Caco-2 (cell line): ENCODE data around the gene NUP210. TPM values are rescaled to one million over a fixed set of nuclear protein-coding genes. Genes with fewer than 3 reads are reported as not detected.

Experiments used
- BruUV-seq: library from RNA; stranded (reverse); fragments of 400-500 nt; replicated peaks from 2 replicates; lab custom pipeline; 2021; lab: Mats Ljungman, UMichigan
- CTCF ChIA-PET: fragments of 300-600 bp; sonication (Branson Sonifier 250); formaldehyde crosslinking; loops from one replicate; lab custom pipeline; 2022; ENCODE audit warnings: antibody characterized with exemption; lab: Charles Lee
- POLR2A ChIA-PET: fragments of 300-600 bp; sonication (Branson Sonifier 250); formaldehyde crosslinking; loops from one replicate; lab custom pipeline; 2022; ENCODE audit warnings: antibody characterized with exemption; lab: Charles Lee
- DNase-seq, 2 experiments: peaks; one replicate each; pipeline versions ENCODE4 v3.0.0 to v3.0.0-alpha.2; 2020 to 2022
- H3K27me3 ChIP-seq: replicated peaks from 2 replicates; pipeline ENCODE4 v1.6.0; 2011; ENCODE audit warnings: low read length; ENCODE audit not compliant: control insufficient read depth, insufficient read depth
- H3K36me3 ChIP-seq: 2 replicates; pipeline ENCODE4 v1.5.1; 2011; ENCODE audit warnings: low read length; ENCODE audit not compliant: control insufficient read depth, insufficient read depth
- H3K4me1 ChIP-seq: fragments of 250-450 bp; sonication (Bioruptor Pico); 2 replicates; pipeline ENCODE4 v1.5.1; 2020; ENCODE audit warnings: mild to moderate bottlenecking
- H3K4me3 ChIP-seq: 2 replicates; pipeline ENCODE4 v1.5.1; 2011; ENCODE audit warnings: low read depth, mild to moderate bottlenecking, control low read depth, low read length
- H3K9me3 ChIP-seq: fragments of 250-450 bp; sonication (Bioruptor Pico); 2 replicates; pipeline ENCODE4 v1.5.1; 2020; ENCODE audit warnings: mild to moderate bottlenecking, moderate library complexity
- H3K27ac Mint-ChIP-seq: one replicate; pipeline ENCODE4 v1.8.0; 2022; ENCODE audit warnings: mixed read lengths; ENCODE audit not compliant: unreplicated experiment
- H3K27me3 Mint-ChIP-seq: one replicate; pipeline ENCODE4 v1.8.0; 2022; ENCODE audit warnings: mixed read lengths; ENCODE audit not compliant: insufficient read depth, unreplicated experiment
- H3K36me3 Mint-ChIP-seq: one replicate; pipeline ENCODE4 v1.8.0; 2022; ENCODE audit warnings: mild to moderate bottlenecking, mixed read lengths; ENCODE audit not compliant: insufficient read depth, unreplicated experiment
- H3K4me1 Mint-ChIP-seq: one replicate; pipeline ENCODE4 v1.8.0; 2022; ENCODE audit warnings: low read depth, mixed read lengths; ENCODE audit not compliant: unreplicated experiment
- H3K4me3 Mint-ChIP-seq: one replicate; pipeline ENCODE4 v1.8.0; 2022; ENCODE audit warnings: mild to moderate bottlenecking, moderate library complexity, mixed read lengths; ENCODE audit not compliant: unreplicated experiment
- H3K9me3 Mint-ChIP-seq: one replicate; pipeline ENCODE4 v1.8.0; 2022; ENCODE audit warnings: mixed read lengths; ENCODE audit not compliant: unreplicated experiment
- intact Hi-C: fragments of 100-400 bp; cut with micrococcal nuclease; formaldehyde crosslinking; loops from one replicate; pipeline ENCODE4 v1.10.0; 2022; ENCODE audit not compliant: unreplicated experiment
- total RNA-seq: library from RNA; stranded (reverse); gene quantifications from 2 replicates; pipeline ENCODE4 v1.2.3, GENCODE V29; 2022
- TF ChIP-seq, protein P1 (sequence below), 2 experiments: fragments of 200-600 bp in 1 of 2; IDR thresholded peaks; 1 replicate in 1 of 2; 2 replicates in 1 of 2; pipeline versions ENCODE4 v1.5.1 to v1.8.0; 2011 to 2022; ENCODE audit warnings: antibody characterized with exemption in 1 of 2, control low read depth in 1 of 2, inconsistent platforms in 1 of 2, low read depth in 1 of 2, low read length in 1 of 2, mild to moderate bottlenecking in 1 of 2, moderate library complexity in 1 of 2; ENCODE audit not compliant: insufficient read depth in 1 of 2, severe bottlenecking in 1 of 2, unreplicated experiment in 1 of 2

Gene NUP210
- total RNA-seq, 1 experiment from 2014 or later = 63.7 TPM

DNA sequence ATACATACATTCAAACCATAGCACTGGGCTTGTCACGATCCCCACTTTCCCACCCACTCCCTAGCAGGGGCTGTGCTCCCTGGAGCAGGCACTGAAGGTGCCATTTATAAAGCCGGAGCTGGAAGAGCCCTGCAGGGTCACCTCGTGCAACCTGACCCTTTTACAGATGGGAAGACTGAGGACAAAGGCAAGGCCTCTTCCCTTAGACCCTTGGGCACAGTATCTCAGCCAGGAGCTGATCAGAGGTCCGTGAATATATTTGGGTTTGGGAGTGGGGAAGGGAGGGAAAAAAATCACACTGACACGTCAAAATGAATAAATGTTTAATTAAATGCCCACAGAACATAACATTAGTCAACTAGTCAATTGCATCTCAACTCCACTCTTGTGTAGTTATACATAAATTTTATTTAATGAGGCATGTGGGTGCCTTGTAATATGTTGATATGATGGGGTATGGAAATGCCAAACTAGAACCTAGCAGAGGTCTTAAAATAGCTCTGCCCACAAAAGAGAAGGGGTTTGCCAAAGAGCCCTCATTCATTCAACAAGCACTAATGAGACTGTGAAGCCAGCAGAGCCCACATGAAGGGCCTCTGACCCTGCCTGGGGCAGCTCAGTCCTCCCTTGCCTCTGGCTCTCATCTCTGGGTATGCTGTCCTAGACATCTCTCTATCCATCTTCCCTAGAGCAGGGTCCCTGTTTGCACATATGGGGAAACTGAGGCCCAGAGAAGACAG lies 119.4 kb downstream of the NUP210 start:
- H3K36me3 Mint-ChIP-seq = no peaks in the 10 kb centered on the region
- CTCF ChIA-PET = no interaction called here
- intact Hi-C loops = no loop called here

DNA sequence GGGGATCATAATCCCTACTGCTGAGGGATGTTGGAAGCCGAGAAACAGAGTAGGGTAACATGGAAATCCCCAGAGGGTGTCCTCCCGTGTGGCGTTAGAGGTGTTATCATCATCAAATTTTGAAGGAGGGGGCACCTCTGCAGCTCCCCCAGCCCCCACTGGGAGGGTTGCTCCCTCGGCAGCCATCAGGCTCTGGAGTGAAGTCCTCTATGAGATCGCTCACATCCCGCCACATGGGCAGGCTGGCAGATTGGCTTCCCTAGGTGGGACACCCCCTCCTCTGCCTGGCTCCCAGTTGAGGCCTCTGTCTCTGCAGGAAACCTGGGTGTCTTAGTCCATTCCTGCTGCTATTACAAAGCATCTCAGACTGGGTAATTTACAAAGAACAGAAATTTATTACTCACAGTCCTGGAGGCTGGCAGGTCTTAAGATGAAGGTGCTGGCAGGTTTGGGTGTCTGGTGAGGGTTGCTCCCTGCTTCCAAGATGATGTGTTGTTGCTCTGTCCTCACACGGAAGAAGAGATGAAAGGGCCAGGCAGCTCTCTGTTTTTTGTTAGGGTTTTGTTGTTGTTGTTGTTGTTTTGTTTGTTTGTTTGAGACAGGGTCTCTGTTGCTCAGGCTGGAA lies 120.5 kb downstream of the NUP210 start:
- Mint-ChIP-seq H3K36me3 (no peaks in the 10 kb centered on the region), H3K4me1 (no peaks in the 10 kb centered on the region), H3K9me3 (no peaks in the 10 kb centered on the region), H3K4me3 (no peak overlapping the region), H3K27me3 (no peaks in the 10 kb centered on the region), H3K27ac (no peak overlapping the region)
- no peak overlapping the region for H3K4me3 ChIP-seq
- POLR2A ChIA-PET = no interaction called here
- no peak for DNase-seq
- no TSS peak for BruUV-seq
- H3K4me1 ChIP-seq = peaks cover 6% of the 10 kb centered on the region; the same call in 1 of the 2 replicates
- H3K36me3 ChIP-seq = no peaks in the 10 kb centered on the region
- H3K9me3 ChIP-seq = no peaks in the 10 kb centered on the region
- H3K27me3 ChIP-seq = no peaks in the 10 kb centered on the region; the same call in 1 of the 2 replicates
- TF ChIP-seq, protein P1, sequence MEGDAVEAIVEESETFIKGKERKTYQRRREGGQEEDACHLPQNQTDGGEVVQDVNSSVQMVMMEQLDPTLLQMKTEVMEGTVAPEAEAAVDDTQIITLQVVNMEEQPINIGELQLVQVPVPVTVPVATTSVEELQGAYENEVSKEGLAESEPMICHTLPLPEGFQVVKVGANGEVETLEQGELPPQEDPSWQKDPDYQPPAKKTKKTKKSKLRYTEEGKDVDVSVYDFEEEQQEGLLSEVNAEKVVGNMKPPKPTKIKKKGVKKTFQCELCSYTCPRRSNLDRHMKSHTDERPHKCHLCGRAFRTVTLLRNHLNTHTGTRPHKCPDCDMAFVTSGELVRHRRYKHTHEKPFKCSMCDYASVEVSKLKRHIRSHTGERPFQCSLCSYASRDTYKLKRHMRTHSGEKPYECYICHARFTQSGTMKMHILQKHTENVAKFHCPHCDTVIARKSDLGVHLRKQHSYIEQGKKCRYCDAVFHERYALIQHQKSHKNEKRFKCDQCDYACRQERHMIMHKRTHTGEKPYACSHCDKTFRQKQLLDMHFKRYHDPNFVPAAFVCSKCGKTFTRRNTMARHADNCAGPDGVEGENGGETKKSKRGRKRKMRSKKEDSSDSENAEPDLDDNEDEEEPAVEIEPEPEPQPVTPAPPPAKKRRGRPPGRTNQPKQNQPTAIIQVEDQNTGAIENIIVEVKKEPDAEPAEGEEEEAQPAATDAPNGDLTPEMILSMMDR (IDR thresholded peaks at IDR 0.05; ENCODE audit: insufficient read depth in 1 of 2, low read depth in 1 of 2, low read length in 1 of 2, severe bottlenecking in 1 of 2, unreplicated experiment in 1 of 2) = no peak
- CTCF ChIA-PET = no interaction called here
- intact Hi-C loops = no loop called here

More for the DNA sequence above, 119.4 kb downstream of the NUP210 start:
- no peak overlapping the region for H3K4me3 ChIP-seq
- no peaks in the 10 kb centered on the region for H3K9me3 ChIP-seq
- H3K36me3 ChIP-seq = no peaks in the 10 kb centered on the region
- POLR2A ChIA-PET = no interaction called here
- H3K27ac Mint-ChIP-seq = no peak overlapping the region
- TF ChIP-seq, protein P1 (IDR thresholded peaks at IDR 0.05; ENCODE audit: insufficient read depth in 1 of 2, low read depth in 1 of 2, low read length in 1 of 2, severe bottlenecking in 1 of 2, unreplicated experiment in 1 of 2) = no peak
- DNase-seq = no peak
- H3K9me3 Mint-ChIP-seq = no peaks in the 10 kb centered on the region
- no peaks in the 10 kb centered on the region for H3K27me3 ChIP-seq
- BruUV-seq = no TSS peak
- no peak overlapping the region for H3K4me3 Mint-ChIP-seq
- H3K4me1 Mint-ChIP-seq = no peaks in the 10 kb centered on the region
- peaks cover 6% of the 10 kb centered on the region; the same call in 1 of the 2 replicates for H3K4me1 ChIP-seq
- no peaks in the 10 kb centered on the region for H3K27me3 Mint-ChIP-seq

DNA sequence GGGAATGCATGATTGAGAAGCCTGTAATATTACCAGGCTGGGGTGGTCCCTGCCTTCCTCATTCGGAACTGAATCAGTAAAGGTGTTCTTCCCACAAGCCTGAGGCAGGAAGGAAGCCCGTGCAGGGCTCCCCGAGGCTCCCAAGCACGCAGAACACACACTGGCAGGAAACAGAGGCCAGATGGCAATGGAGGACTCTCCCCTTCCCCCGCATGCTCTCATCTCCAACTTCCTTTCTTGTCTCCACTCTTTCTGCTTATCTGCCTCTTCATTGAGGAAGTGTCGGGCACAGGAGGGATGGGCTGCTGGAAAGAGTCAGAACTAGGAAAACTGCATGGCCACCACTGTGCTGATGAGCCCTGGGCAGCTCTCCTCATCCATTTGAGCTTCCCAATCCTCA lies 123.5 kb downstream of the NUP210 start:
- H3K27ac Mint-ChIP-seq = no peak overlapping the region
- H3K36me3 Mint-ChIP-seq = no peaks in the 10 kb centered on the region
- Histone ChIP-seq H3K4me3 (no peak overlapping the region), H3K27me3 (no peaks in the 10 kb centered on the region; the same call in 1 of the 2 replicates), H3K4me1 (no peaks in the 10 kb centered on the region), H3K9me3 (no peaks in the 10 kb centered on the region), H3K36me3 (no peaks in the 10 kb centered on the region)
- BruUV-seq = no TSS peak
- no peak overlapping the region for H3K4me3 Mint-ChIP-seq
- H3K27me3 Mint-ChIP-seq = no peaks in the 10 kb centered on the region
- intact Hi-C loops = no loop called here
- H3K9me3 Mint-ChIP-seq = no peaks in the 10 kb centered on the region
- ChIA-PET POLR2A (no interaction called here), CTCF (interaction anchor here (0.9 kb wide), 1 partner anchor 67 kb away, joined by 3 read pairs; no protein-coding TSS in a partner anchor)
- DNase-seq = no peak
- TF ChIP-seq, protein P1 (IDR thresholded peaks at IDR 0.05; ENCODE audit: insufficient read depth in 1 of 2, low read depth in 1 of 2, low read length in 1 of 2, severe bottlenecking in 1 of 2, unreplicated experiment in 1 of 2) = no peak
- H3K4me1 Mint-ChIP-seq = no peaks in the 10 kb centered on the region
